Stimulated activated CD4-positive, alpha-beta T cell treated with anti-CD3 and anti-CD28 coated beads, Interleukin-15, amount 100 ng/mL, for 48 hours (primary cell): ENCODE data around the gene SMAD1.
"Not testable (repeated sequence)": the region's sequence is repeated elsewhere in the genome, so short reads cannot be mapped to it uniquely, and the experiment has no call there.

ENCODE experiments used
- DNase-seq, 2 donors: peaks; one replicate each; pipeline ENCODE4 v3.0.0-alpha.2; 2020; ENCODE audit warnings: low read depth in 2 of 2

Gene SMAD1

DNA sequence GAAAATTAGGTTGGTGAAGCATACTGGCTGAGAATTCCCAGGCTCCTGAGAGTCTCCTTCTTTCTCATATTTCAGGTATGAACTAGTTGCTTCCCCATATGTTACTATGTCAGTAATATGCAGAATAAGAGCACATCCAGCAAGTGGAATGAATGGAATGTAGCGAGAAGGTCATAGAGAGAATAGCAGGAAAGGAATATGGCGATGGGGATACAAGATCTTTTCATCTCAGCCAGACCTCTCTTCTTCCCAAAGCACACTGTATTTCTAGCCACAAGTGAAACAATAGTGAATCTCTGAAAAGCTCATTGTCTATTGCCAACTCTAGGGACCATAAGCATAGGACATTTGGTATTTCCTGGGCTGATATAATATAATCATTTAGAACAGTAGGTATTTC lies 82.9 kb downstream of the SMAD1 start:
- no peak for DNase-seq

DNA sequence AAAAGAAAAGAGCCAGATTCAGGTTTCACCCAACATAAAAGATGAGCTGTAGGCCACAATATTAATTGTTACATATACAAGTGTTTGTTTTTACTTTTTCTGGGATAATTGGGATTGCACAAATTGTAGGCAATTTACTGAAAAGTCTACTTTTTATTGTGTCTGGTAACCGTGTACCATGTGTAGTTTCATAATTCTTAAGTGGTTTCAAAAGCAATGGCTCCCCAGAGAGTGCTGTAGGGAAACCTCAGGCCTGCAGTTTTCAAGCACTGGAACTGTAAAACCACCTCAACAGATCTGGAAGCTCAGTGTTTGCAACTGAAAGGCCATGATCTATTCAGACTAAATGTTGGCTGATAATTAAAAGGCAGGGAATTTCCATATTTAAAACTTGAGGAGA lies 83.7 kb downstream of the SMAD1 start:
- no peak for DNase-seq

DNA sequence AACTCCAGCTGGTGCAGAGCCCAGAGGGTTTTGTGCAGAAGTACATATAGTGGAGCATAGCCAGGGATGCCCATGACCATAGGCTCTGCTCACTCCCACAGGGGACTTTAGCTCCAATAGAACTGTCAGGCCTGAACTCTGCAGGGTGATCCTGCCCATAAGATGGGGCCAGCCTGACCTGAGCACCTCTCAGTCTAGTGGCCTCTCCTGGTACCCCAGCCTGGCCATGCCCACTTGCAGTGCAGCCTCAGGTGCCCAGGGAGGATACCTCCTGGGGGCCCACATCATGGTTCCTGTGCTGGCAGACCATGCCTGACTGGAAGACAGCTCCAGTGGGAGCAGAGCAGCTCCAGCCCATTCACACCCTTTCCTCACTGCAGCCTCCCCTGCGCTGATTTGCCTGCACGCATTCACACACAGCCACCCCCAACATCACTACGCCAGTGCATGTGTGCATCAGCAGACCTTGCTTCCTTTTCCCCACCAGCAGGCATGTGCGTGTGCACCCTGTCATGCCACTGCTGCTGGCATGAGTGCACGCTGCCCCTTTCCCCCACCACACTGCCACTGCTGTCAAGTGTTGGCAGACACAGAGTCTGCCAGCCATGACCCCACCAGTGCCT lies 84.5 kb downstream of the SMAD1 start:
- no peak for DNase-seq

DNA sequence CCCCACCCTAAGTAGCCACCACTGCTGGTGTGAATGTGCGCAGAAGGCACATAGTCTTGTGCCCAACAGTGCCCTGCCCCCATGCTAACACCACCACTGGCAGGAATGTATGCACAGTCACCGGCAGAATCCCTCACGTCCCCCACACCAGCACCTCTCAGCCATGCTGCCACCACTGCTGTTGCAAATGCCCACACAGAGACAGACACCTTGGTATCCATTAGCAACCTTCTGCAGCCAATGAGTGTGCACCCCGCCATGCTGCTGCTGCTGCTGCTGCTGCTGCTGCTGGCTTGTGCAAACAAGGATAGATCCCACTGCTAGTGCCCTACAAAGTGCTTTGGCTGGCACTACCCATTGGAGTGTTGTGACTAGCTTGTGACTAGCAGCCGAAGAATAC lies 85.1 kb downstream of the SMAD1 start:
- DNase-seq, result no peak

DNA sequence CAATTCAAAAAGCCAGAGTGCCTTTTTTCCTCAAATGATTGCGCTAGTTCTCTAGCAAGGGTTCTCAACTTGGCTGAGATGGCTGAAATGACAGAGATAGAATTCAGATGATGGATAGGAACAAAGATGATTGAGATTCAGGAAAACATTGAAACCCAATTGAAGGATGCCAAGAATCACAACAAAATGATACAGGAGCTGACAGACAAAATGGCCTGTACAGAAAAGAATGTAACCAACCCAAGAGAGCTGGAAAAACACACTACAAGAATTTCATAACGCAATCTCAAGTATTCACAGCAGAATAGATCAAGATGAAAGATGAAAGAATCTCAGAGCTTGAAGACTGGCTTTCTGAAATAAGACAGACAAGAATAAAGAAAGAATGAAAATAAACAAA lies 85.9 kb downstream of the SMAD1 start:
- DNase-seq, result no peak

DNA sequence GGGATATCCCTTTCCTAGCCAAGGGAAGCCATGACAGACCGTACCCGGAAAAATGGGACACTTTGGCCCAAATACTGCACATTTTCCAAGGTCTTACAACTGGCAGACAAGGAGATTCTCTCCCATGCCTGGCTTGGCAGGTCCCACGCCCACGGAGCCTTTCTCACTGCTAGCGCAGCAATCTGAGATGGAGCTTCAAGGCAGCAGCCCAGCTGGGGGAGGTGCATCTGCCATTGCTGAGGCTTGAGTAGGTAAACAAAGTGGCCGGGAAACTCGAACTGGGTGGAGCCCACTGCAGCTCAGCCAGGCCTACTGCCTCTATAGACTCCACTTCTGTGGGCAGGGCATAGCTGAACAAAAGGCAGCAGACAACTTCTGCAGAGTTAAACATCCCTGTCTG lies 92.9 kb downstream of the SMAD1 start:
- not testable (repeated sequence) for DNase-seq

DNA sequence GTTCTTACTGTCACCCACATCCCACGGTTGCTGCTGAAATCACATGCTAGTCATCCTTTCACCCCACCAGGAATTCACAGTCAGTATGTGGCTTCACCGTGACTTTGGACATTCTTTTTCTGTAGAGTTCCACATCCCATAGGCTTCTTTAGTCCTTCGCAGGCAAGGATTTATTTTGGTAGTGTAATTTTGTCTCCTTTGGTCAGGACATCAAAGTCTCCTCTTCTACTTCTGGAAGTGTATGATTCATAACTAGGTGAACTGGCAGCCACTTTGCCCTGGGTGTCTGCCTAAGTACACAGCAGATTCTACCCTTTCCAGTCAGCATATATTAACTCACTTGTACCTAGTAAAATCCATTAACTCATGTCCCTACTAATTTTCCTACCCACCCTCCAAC lies 99.3 kb downstream of the SMAD1 start:
- DNase-seq, result no peak

DNA sequence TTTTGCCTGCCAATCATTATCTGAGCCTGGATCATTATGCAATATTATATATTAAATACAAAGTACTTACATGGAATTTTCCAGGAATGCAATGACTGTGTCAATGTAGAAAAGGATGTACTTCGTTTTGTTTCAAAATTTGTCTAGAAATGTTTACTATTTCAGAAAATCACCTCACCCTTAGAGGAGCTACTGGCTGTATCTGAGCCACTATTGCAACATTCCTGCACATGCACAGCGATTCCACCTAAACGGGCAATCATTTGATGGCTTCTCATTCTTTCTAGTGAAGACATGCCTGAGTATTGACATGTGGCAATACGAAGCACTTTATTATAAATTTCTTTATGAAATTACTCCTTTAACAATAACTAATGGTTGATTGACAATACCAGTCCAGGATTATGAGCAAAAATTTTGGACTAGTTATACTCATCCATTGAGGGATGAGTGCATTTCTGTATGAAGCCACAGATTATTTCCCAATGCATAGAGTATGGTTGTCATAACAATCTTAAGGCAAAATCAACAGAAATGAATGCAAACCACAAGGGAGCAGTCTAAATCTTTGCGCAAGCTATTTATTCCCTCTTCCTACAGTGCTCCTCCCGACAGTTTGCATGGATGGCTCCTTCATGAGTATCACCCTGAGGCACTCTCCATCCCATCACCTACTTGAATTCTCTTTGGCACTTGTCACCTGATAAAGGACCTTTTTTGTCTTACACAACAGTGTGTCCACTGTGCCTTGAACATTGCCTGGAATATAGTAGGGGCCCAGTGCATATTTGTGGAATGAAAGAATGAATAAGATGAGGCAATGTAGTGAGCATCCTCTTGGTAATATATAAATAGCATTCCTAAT lies 101.8 kb downstream of the SMAD1 start:
- no peak for DNase-seq

DNA sequence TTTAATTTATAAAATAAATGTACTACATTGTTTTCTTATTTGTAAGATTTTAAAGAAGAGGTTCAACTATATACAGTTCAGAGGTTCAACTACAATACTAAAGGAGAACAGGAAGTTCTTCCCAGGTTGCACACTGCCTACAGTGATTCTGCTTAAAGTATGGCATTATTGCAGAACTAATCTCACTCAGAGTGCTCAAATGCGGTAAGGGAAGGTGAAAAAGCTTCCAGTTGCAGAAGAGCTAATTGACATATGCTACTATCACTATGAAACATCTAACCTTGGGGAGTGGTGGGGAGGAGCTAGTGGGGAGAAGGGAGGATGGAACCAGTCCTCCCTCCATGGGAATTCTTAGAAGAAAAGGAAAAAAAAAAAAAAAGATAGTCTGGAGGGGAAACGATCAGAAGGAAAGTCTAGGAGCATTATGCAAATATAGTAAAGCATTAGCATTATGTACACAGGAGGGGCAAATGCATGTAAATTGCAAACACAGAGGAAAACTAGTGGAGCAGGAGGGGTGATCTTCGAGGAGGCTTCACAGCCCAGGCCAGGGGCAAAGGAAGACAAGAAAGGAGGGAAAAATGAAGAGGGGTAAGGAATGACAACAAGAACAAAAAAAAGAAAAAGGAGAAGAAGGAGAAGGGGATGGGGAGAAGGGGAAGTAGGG lies 105.6 kb downstream of the SMAD1 start:
- no peak for DNase-seq

DNA sequence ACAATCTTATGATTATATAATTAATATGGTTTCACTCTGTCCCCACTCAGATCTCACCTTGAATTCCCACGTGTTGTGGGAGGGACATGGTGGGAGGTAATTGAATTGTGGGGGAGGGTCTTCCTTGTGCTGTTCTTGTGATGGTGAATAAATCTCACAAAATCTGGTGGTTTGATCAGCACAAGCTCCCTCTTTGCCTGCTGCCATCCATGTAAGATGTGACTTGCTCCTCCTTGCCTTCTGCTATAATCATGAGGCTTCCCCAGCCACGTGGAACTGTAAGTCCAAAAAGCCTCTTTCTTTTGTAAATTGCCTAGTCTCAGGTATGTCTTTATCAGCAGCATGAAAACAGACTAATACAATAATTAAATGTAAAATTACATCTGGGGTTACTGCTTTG lies 107.7 kb downstream of the SMAD1 start:
- DNase-seq, result not testable (repeated sequence)

DNA sequence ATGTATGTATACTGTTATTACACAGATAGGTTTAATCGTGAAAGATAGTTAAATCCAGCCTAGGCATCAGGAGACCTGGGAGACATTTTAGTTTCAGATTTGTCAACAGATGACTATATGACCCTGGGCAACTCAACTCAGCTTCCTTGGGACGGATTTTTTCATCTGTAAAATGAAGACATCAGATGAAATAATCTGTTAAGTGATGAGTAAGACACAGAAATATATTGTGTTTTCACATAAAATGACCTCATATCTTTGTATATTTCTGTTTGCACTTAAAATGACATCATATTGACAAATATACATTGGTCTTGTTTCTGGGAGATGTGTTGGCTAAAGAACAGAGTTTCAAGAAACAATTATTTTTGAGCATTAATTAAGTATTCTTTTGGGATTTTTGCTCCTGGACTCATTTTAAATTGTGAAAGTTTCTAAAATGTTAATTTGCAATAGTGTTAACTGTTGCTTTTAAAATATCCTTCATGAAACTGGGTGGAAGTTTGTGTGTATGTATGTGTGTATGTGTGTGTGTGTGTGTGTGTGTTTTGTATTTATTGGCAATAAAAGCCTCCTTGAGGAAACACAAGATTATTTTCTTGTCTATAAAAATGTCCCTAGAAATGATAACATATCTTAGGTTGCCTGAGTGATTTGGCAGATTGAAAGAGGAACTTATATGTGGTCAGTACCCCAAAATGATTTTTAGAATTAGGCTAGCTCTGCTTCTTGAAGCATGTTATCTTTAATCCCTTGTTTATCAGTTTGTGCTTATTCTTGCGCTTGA lies 108.5 kb downstream of the SMAD1 start:
- DNase-seq, result no peak

DNA sequence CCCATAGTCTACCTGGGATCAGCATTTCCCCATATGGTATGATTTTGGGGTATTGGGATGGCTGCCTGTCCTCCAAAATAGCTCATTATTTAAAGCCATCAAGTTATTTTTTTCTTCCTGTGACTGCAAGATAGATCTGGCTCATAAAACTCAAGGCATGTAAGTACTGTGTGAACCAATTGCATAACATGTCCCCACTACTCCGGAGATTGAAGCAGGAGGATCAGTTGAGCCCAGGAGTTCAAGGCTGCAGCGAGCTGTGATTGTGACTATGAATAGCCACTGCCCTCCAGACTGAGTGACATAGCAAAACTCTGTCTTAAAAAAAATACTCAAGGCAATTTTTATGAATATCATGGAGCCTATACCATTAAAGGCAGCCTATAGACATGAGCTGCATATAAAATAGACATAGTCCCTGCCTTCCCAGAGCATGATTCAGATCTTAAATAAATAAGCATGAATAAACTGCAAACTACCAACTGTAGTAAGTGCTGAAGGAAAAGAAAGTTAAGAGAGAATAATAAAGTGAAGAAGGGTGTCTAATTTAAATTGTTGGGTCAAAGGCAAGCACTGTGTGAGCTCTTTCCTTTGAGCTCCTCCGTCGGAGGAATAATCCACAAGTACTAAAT lies 120.6 kb downstream of the SMAD1 start:
- no peak for DNase-seq

DNA sequence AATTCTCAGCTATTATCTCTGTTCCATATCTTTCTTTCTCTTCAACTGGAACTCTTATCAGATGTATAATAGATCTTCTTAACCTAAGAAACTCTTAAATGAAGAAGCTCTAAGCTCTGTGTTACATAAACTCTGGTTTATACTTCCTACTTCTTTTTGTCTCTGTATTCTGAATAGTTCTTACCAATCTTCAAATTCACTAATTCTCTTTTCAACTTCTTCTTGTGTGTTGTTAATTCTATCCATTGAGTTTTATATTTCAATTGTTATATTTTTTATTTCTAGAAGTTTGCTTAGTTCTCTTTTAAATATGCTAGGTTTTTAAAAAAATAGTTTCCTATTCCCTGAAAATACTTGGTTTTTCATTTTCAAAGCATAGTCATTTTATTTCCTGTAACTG lies 124.3 kb downstream of the SMAD1 start:
- no peak for DNase-seq
